Measurements from ENCODE around the gene KSR1.

Gene KSR1

DNA sequence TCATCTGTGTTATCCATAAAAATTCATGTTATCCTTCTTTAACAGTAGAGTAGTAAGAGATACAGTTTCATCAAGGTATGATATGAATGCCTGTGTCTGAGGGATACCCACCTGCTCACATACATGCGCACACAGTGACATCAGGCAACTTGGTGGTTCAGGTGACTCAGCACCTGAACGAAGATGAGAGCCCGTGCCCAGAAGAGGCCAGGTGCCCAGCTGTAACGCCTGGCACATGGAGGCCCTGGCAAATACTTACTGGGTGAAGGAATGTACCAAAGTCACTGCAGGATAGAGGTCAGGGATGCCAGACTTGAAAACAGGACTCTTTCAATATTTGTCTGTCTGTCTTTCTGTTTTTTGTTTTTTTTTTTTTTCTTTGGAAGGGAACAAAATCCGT is 102.1 kb downstream of the KSR1 start:
- DNase-seq: no peak

GRCh38 chr17:27558842-27559505 is 102.7 kb downstream of the KSR1 start:
- DNase-seq: no peak

DNA sequence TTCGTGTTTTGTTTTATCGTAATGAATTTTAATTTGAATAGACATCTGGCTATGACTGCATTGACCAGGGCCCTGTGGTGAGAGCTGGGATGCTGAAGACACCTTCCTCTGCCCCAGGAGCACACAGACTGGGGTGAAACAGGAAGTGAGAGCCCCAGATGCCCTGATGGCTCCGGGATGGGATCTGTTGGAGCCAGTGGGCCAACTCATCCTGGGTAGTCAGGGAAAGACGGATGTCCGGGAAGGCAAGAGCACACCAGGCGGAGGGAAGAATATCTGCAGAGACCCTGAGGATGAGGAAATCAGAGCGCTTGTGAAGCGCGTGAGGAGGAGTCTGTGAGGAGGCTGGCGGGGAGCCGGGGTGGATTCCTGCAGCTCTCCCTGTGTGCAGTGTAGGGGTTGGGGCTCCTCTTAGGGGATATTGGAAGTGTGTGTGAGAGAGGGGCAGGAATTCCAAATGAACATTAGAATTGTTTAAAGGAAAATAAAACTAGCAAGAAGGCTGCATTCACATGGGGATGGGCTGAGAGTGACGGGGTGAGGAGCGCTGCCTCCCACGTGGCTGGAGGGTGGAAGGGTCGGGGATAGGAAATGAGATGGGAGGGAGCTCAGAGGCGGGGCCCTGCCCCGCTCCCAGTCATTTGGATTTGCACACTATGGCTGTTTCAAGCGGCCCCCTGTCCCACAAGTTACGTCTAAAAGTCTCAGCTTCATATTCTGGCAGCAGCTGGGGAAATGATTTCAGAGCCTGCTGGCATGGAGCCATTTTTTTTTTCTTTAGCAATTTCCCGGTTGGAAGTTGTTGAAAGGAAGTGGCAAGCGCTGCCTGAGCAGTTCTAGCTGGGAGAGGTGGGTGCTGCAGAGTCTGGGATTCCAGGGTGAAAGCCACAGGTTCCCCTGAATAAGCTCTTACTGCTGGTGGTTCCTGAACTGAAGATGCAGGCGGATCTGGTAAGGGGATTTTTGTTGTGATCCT is 103.5 kb downstream of the KSR1 start:
- DNase-seq: no peak

DNA sequence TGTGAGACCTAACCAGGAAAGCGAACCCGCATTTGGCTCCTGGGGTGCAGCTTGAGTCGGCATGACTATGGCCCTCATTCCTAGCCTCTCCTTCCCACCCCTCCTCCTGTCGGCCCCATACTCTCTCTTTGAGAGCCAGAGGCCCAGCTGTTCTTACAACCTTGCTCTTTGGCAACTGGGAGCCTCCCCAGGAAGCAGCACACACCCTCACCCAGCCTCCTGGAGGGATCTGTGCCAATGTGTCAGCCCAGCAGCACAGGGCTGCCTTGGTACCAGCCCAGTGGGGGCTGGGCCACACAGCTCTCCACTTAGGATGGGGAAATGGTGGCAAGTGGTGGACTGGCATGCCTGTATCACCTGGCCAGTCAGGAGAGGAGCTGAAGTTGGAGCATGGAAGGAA is 104.4 kb downstream of the KSR1 start:
- DNase-seq: no peak

DNA sequence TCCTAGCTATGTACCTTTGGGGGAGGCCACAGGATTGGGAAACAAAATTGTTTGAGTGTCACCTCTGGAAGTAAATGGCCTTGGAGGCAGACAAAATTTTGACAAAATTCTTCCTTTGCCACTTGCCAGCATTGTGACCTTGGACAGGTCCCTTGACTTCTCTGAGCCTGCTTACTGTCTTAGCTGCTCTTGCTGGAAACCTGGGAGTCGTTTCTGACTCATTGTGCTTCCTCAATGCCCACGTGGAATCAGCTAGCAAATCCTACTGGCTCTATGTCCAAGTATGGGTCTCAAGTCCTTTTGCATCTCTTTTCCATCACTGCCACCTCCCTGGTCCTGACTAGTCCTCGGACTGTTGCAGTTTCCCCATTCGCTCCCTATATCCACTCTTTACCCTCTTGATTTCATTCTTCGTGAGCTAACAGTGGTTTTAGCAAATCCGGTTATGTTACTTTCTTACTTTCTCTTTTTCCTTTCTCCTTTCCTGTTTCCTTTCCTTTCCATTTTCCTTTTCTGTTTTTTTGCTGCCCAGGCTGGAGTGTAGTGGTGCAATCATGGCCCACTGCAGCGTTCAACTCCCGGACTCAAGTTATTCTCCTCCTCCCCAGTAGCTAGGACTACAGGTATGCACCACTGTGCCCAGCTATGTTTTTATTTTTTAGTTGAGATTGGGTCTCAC is 106.7 kb downstream of the KSR1 start:
- DNase-seq: no peak

- DNase-seq: no peak
Measured at GRCh38 chr17:27563532-27563931, 107.3 kb downstream of the KSR1 start.

GRCh38 chr17:27564463-27564862 is 108.2 kb downstream of the KSR1 start:
- no peak for DNase-seq

GRCh38 chr17:27565874-27566670 is 109.8 kb downstream of the KSR1 start:
- no peak for DNase-seq

DNA sequence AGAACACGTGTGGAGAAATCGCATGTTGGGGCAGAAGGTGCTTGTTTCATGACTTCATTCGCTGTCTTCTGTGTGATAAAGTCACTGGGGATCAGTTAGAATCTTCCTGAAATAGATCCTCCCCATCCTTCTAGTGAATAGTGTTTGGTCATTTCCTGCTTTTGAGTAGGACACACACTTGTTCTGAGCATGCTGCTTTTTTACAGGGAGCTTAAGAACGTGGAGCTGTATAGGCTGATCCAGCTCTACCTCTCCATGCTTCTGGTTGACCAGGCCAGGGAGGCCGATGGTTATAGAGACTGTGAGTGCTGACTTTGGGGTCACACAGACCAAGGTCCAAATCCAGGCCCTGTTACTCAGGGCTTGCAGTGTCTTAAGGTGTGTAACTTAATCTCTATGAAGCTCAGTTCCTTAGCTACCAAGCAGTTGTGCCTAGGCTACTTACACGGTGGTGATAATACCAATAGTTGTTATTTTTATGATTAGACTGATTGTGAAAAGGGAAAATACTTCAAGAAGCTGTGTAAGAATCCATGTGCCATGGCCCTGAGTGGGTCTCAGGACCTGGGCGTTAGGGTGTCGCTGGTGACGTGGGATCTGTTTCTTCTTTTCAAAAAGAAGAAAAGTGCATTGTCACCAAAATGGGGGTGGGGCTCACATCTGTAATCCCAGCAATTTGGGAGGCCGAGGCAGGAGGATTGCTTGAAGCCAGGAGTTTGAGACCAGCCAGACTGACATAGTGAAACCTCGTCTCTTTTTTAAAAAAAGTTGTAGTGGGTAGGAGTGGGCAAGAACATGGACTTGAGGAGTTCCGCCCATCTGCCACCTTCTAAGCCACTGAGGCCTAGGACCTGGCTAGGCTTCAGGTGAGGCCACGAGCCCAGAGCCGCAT is 110.7 kb downstream of the KSR1 start:
- no peak for DNase-seq

GRCh38 chr17:27567563-27567859 is 111.3 kb downstream of the KSR1 start:
- DNase-seq: no peak

GRCh38 chr17:27568216-27568615 is 112.0 kb downstream of the KSR1 start:
- no peak for DNase-seq

- no peak for DNase-seq
Measured at GRCh38 chr17:27568811-27569210, 112.6 kb downstream of the KSR1 start.

DNA sequence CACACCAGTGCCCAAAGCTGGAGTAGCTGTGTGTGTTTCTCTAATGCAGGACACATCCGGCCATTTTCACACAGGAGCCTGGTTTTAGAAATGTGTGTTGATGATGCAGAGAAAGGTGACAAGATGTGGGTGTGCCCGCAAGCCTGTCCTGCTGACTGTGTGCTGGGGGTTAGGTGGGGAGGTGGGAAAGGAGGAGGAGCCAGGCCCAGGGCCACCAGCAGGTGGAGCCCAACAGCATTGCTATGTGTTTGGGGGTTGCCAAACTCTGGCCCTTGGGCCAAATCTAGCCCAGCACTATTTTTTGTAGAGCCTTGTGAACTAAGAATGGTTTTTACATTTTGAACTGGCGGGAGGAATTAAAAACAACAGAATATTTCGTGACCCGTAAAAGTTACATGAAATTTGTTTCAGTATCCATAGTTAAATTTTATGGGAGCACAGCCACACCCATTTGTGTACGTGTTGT is 113.0 kb downstream of the KSR1 start:
- DNase-seq: no peak

- DNase-seq: no peak
Measured at GRCh38 chr17:27569884-27570577, 113.8 kb downstream of the KSR1 start.

DNA sequence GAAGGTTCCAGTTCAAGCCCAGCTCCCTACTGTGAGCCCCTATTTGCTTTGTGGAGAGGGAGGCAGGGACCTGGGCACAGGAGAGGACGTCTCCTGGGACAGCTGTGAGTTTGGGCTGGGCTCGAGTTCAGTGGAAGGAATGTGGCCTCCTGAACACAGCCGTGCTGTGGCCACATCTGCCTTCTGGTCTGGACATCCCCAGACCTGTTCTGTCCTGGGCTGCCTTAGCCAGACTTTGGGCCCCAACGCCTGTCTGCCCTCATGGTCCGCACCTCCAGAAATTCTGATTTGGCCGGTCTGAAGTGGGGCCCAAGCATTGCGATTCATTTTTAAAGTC is 114.3 kb downstream of the KSR1 start:
- DNase-seq: no peak

- DNase-seq: no peak
Measured at GRCh38 chr17:27571563-27572352, 115.5 kb downstream of the KSR1 start.

GRCh38 chr17:27572665-27573064 is 116.4 kb downstream of the KSR1 start:
- DNase-seq: no peak

DNA sequence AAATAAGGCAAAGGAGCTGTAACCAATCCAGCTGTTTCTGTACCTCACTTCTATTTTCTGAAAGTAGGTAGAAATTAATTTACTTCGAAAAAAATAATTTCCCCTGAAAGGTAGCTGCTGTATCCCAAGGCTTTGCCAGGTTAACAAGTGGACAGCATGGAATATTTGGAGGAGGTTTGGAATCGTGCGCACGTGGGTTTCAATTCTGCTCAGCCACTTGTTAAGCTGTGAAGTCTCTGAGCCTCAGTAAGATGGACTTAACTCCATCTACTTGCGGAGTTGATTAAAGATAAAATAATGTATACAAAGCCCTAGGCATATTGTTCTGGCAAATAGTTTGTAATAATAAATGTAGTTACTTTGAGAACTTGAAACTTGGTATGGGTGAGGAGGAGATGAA is 117.3 kb downstream of the KSR1 start:
- no peak for DNase-seq

DNA sequence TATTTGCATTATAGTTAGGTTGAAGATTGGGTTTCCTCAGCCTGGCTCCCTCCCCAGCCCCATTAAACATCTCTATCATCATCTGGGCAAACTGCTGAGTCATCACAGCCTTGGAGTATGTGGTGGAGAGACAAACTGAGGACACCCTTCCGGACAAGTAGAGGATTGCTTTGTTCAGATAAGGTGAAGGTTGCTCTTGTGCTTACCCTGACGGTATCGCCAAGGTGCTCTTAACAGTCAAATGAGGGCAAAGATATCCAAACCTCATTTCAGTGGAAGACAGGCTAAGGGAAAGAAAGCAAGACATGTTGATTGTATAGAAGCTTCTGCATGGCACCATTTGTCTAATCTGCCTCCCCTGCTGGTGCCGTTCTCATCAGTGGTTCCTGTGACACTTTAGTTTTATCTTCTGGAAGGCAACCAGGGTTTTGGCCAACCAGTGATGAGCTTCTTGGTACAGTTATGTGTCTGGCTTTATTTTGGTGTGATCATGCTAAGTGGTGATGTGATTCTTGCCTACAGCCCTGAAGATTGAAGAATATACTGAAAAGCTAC is 117.8 kb downstream of the KSR1 start:
- no peak for DNase-seq
